Adrenal gland (tissue), 12 donors: ENCODE data around the gene SLX4. TPM values are rescaled to one million over a fixed set of nuclear protein-coding genes. Genes with fewer than 3 reads are reported as not detected.

ENCODE experiments used
- DNase-seq, 7 donors: peaks; one replicate each; pipeline ENCODE4 v3.0.0-alpha.2; 2019 to 2020
- H3K27ac ChIP-seq, 5 donors: fragments of 200-600 bp; sonication (generic) in 4 of 5; 1 replicate in 3 of 5; 2 replicates in 2 of 5; pipeline versions ENCODE4 v1.5.1 to v1.8.0; 2016 to 2020; ENCODE audit warnings: mild to moderate bottlenecking in 1 of 5
- H3K27me3 ChIP-seq: fragments of 200-600 bp; 2 replicates; pipeline ENCODE4 v1.8.0; 2021
- H3K36me3 ChIP-seq, 2 donors: fragments of 200-600 bp; replicated peaks in 1 of 2; 1 replicate in 1 of 2; 2 replicates in 1 of 2; pipeline versions ENCODE4 v1.5.1 to v1.8.0; 2018 to 2022
- H3K4me1 ChIP-seq, 2 donors: fragments of 200-600 bp; replicated peaks in 1 of 2; 1 replicate in 1 of 2; 2 replicates in 1 of 2; pipeline versions ENCODE4 v1.5.1 to v1.8.0; 2018 to 2021
- H3K4me3 ChIP-seq, 4 donors: fragments of 200-600 bp; sonication (generic) in 3 of 4; one replicate each; pipeline ENCODE4 v1.5.1; 2016 to 2018
- H3K9me3 ChIP-seq, 3 donors: fragments of 200-600 bp; sonication (generic) in 1 of 3; replicated peaks in 1 of 3; 1 replicate in 2 of 3; 2 replicates in 1 of 3; pipeline versions ENCODE4 v1.5.1 to v1.8.0; 2016 to 2021
- CTCF ChIP-seq, 6 experiments: fragments of 450-650 bp in 4 of 6; fragments of 200-600 bp in 2 of 6; sonication (generic) in 1 of 6; IDR thresholded peaks; 1 replicate in 5 of 6; 2 replicates in 1 of 6; pipeline versions ENCODE4 v1.5.1 to v1.8.0; 2016 to 2021; ENCODE audit warnings: antibody characterized with exemption in 6 of 6, mild to moderate bottlenecking in 2 of 6, moderate library complexity in 1 of 6
- POLR2A ChIP-seq, 2 donors: fragments of 450-650 bp; IDR thresholded peaks; one replicate each; pipeline ENCODE4 v1.6.1; 2017; ENCODE audit warnings: antibody characterized with exemption in 2 of 2, mild to moderate bottlenecking in 2 of 2, moderate library complexity in 1 of 2
- WGBS, 4 donors: extraction: QIAGEN DNeasy Blood & Tissue Kit in 2 of 4; methylation state at CpG; one replicate each; pipeline versions ENCODE4 v1.1.5 to v1.1.7; 2013 to 2017; 5-methylcytosine and 5-hydroxymethylcytosine counted together
- intact Hi-C, 2 donors: fragments of 100-400 bp; cut with DNase I; formaldehyde crosslinking; loops; one replicate each; pipeline versions ENCODE4 v1.14.1 to v1.15.0; 2022 to 2023
- polyA plus RNA-seq, 3 donors: library from polyadenylated mRNA; stranded (reverse); fragments of 200-250 nt in 2 of 3; fragments of 350-450 nt in 1 of 3; fragmentation: Illumina TruSeq in 1 of 3; extraction: RNeasy Lipid Tissue Mini Kit (QIAGEN cat#74804) in 1 of 3; gene quantifications; one replicate each; pipeline ENCODE4 v1.2.3, GENCODE V29; 2013 to 2014
- total RNA-seq, 9 donors: library from RNA; depleted of rRNA in 4 of 9; stranded (reverse); fragments of >200 nt in 4 of 9; fragments of 120-200 nt in 1 of 9; fragmentation: NEBNext Ultra II Directional in 1 of 9; extraction: Animal tissue kit (Norgen Biotek cat#: 25700) in 1 of 9; gene quantifications; one replicate each; pipeline versions ENCODE4 v1.1.0 to v1.2.4, GENCODE V29; 2013 to 2023
- donor health status: healthy with polysubstance abuse.
- donor health status: Bipolar disorder and iron deficiency.
- donor health status: DM: yes; HTN: yes; CAD: no.
- donor health status: DM: no; HTN: no; CAD: no.
- donor health status: DM: no; HTN: no; CAD: no.
- donor health status: DM: yes; HTN: yes; CAD: no.

Gene SLX4
- total and polyA plus RNA-seq, 12 donors: 1.7 to 8.2 (median 4.2) TPM

GRCh38 chr16:3587547-3588110 lies 23.8 kb downstream of the SLX4 start:
- TF ChIP-seq CTCF (IDR thresholded peaks at IDR 0.05) (no peak), POLR2A (IDR thresholded peaks at IDR 0.05) (no peak)
- Histone ChIP-seq H3K9me3 (no peaks in the 10 kb centered on the region), H3K36me3 (peaks cover 0 to 6% of the 10 kb centered on the region in 2 donors), H3K27me3 (no peaks in the 10 kb centered on the region), H3K4me3 (no peak overlapping the region), H3K4me1 (no peaks in the 10 kb centered on the region), H3K27ac (no peak overlapping the region)
- 90 to 92% (median 90%) methylated on average over 5 to 15 of the region's 15 CpGs for WGBS, 4 donors
- intact Hi-C loops: no loop called here
- no peak for DNase-seq

GRCh38 chr16:3584412-3584811 lies 27.0 kb downstream of the SLX4 start:
- 94 to 99% (median 96%) methylated on average over 4 to 8 of the region's 8 CpGs for WGBS, 4 donors
- Histone ChIP-seq H3K4me1 (no peaks in the 10 kb centered on the region), H3K9me3 (no peaks in the 10 kb centered on the region), H3K4me3 (no peak overlapping the region), H3K36me3 (no peaks in the 10 kb centered on the region), H3K27ac (no peak overlapping the region), H3K27me3 (no peaks in the 10 kb centered on the region)
- DNase-seq: no peak
- intact Hi-C loops: no loop called here
- TF ChIP-seq CTCF (IDR thresholded peaks at IDR 0.05) (no peak), POLR2A (IDR thresholded peaks at IDR 0.05) (no peak)

GRCh38 chr16:3583303-3584038 lies 27.9 kb downstream of the SLX4 start:
- no peak for DNase-seq
- no peaks in the 10 kb centered on the region for H3K9me3 ChIP-seq
- no peak overlapping the region for H3K27ac ChIP-seq
- intact Hi-C loops: no loop called here
- H3K4me1 ChIP-seq: no peaks in the 10 kb centered on the region
- H3K36me3 ChIP-seq: no peaks in the 10 kb centered on the region
- H3K27me3 ChIP-seq: no peaks in the 10 kb centered on the region
- 95 to 99% (median 97%) methylated on average over 14 to 16 of the region's 16 CpGs for WGBS, 4 donors
- no peak overlapping the region for H3K4me3 ChIP-seq
- TF ChIP-seq CTCF (IDR thresholded peaks at IDR 0.05): no peak
- TF ChIP-seq POLR2A (IDR thresholded peaks at IDR 0.05): no peak

GRCh38 chr16:3582276-3583165 lies 28.9 kb downstream of the SLX4 start:
- Histone ChIP-seq H3K9me3 (no peaks in the 10 kb centered on the region), H3K27me3 (no peaks in the 10 kb centered on the region), H3K4me1 (no peaks in the 10 kb centered on the region), H3K4me3 (no peak overlapping the region), H3K27ac (no peak overlapping the region), H3K36me3 (no peaks in the 10 kb centered on the region)
- intact Hi-C loops: no loop called here
- 93 to 96% (median 93%) methylated on average over 15 to 36 of the region's 36 CpGs for WGBS, 4 donors
- no peak for TF ChIP-seq POLR2A (IDR thresholded peaks at IDR 0.05)
- no peak for TF ChIP-seq CTCF (IDR thresholded peaks at IDR 0.05)
- DNase-seq: no peak
